Type B pancreatic cell (in vitro differentiated cells): ENCODE measurements around the gene RPAIN. TPM values are rescaled to one million over a fixed set of nuclear protein-coding genes. Genes with fewer than 3 reads are reported as not detected.
A peak's percentile ranks its signal among the peaks of the same experiment; 100 is the strongest.
"Not testable (repeated sequence)": the region's sequence is repeated elsewhere in the genome, so short reads cannot be mapped to it uniquely, and the experiment has no call there.

Experiments
- DNase-seq: peaks from one replicate; pipeline ENCODE4 v3.0.0; 2021; ENCODE audit warnings: mixed read lengths; ENCODE audit not compliant: unreplicated experiment; ENCODE audit errors: extremely low spot score
- H3K27ac Mint-ChIP-seq: 2 replicates; pipeline ENCODE4 v1.8.0; 2021; ENCODE audit warnings: mild to moderate bottlenecking, mixed read lengths
- H3K27me3 Mint-ChIP-seq: 2 replicates; pipeline ENCODE4 v1.8.0; 2021; ENCODE audit warnings: mixed read lengths
- H3K36me3 Mint-ChIP-seq: 2 replicates; pipeline ENCODE4 v1.8.0; 2021; ENCODE audit warnings: mixed read lengths
- H3K4me1 Mint-ChIP-seq: one replicate; pipeline ENCODE4 v1.8.0; 2021; ENCODE audit warnings: mixed read lengths; ENCODE audit not compliant: unreplicated experiment
- H3K4me3 Mint-ChIP-seq: 2 replicates; pipeline ENCODE4 v1.8.0; 2021; ENCODE audit warnings: mild to moderate bottlenecking, mixed read lengths
- H3K9me3 Mint-ChIP-seq: 2 replicates; pipeline ENCODE4 v1.8.0; 2021; ENCODE audit warnings: mixed read lengths
- CTCF ChIP-seq: fragments of 200-600 bp; sonication (generic); conservative IDR thresholded peaks from 2 replicates; pipeline ENCODE4 v1.5.0; 2021; ENCODE audit warnings: antibody characterized with exemption, mild to moderate bottlenecking
- total RNA-seq: library from RNA; stranded (reverse); gene quantifications from 2 replicates; pipeline ENCODE4 v1.2.1, GENCODE V29; 2021; ENCODE audit warnings: low replicate concordance

RPAIN gene
- total RNA-seq, 1 donor from 2014 or later: 70.8 TPM

GRCh38 chr17:5429191-5429887, 9.4 kb downstream of the RPAIN start:
- Mint-ChIP-seq H3K4me3 (no peak overlapping the region), H3K9me3 (no peaks in the 10 kb centered on the region), H3K4me1 (peaks cover 4% of the 10 kb centered on the region), H3K27me3 (no peaks in the 10 kb centered on the region), H3K27ac (peak overlapping the region; percentile 3), H3K36me3 (peaks cover 49% of the 10 kb centered on the region)
- no peak for TF ChIP-seq CTCF
- DNase-seq: no peak

GRCh38 chr17:5430413-5430999, 10.5 kb downstream of the RPAIN start:
- peaks cover 4% of the 10 kb centered on the region for H3K4me1 Mint-ChIP-seq
- H3K27me3 Mint-ChIP-seq: no peaks in the 10 kb centered on the region
- no peak overlapping the region for H3K4me3 Mint-ChIP-seq
- H3K9me3 Mint-ChIP-seq: no peaks in the 10 kb centered on the region
- no peak for DNase-seq
- no peak for TF ChIP-seq CTCF
- peaks cover 46% of the 10 kb centered on the region for H3K36me3 Mint-ChIP-seq
- peak overlapping the region; percentile 5 for H3K27ac Mint-ChIP-seq

- not testable (repeated sequence) for DNase-seq, H3K4me1 Mint-ChIP-seq, H3K9me3 Mint-ChIP-seq, H3K4me3 Mint-ChIP-seq, H3K27me3 Mint-ChIP-seq
- peak overlapping the region; percentile 66 for H3K27ac Mint-ChIP-seq
- H3K36me3 Mint-ChIP-seq: peaks cover 49% of the 10 kb centered on the region
Measured at GRCh38 chr17:5431234-5431633, 11.3 kb downstream of the RPAIN start.

DNA sequence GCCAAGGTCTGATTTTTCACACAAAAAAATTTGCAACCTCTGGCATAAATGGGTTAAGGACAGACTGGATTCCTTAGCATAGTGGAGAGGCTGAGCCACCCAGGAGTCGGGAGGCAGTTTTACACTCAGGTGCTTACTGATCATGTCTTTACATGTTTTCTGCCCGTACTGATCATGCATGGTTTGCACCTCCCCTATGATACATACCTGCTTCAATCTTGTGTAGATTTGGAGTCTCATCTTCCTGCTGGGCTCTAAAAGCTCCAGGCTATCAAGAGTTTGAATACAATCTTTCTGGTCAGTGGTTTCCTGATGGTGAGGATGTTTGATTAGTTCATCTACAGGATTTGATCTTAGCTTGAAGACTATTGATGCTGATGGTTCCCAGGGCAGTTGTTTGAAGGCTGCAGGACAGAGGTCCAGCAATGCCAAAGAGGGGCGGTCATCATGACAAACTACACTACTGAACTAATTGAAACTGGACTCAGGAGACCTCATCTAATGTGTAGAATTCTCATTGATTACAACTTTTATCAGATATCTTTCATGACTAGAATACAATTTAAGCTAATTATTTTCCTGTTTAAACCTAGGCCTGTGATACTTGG, 12.1 kb downstream of the RPAIN start:
- Mint-ChIP-seq H3K36me3 (peaks cover 50% of the 10 kb centered on the region), H3K4me3 (no peak overlapping the region), H3K27ac (peak overlapping the region; percentile 66), H3K27me3 (no peaks in the 10 kb centered on the region), H3K4me1 (peaks cover 10% of the 10 kb centered on the region), H3K9me3 (no peaks in the 10 kb centered on the region)
- DNase-seq: no peak
- no peak for TF ChIP-seq CTCF

- no peak for TF ChIP-seq CTCF
- no peak for DNase-seq
- Mint-ChIP-seq H3K9me3 (no peaks in the 10 kb centered on the region), H3K4me1 (peaks cover 23% of the 10 kb centered on the region), H3K36me3 (peaks cover 43% of the 10 kb centered on the region), H3K27me3 (no peaks in the 10 kb centered on the region), H3K27ac (peak overlapping the region; percentile 51), H3K4me3 (peak overlapping the region; percentile 25)
Measured at GRCh38 chr17:5434984-5435383, 15.0 kb downstream of the RPAIN start.

DNA sequence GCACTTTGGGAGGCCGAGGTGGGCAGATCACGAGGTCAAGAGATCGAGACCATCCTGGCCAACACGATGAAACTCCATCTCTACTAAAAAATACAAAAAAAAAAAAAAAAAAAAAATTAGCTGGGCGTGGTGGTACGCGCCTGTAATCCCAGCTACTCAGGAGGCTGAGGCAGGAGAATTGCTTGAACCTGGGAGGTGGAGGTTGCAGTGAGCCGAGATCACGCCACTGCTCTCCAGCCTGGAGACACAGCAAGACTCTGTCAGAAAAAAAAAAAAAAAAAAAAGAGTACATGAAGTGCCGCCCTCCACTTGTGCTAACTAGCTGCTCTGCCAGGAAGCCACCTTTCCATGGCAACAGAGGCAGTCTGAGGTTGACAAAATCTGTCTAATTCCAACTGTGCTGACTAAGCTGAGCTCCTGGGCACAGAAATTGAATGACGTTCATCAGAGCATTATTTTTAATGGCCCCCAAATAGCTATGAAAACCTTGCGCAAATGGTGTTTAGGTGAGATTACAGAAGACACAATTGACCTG, 15.9 kb downstream of the RPAIN start:
- not testable (repeated sequence) for DNase-seq, H3K27ac Mint-ChIP-seq, H3K9me3 Mint-ChIP-seq, H3K27me3 Mint-ChIP-seq
- Mint-ChIP-seq H3K4me1 (peaks cover 23% of the 10 kb centered on the region), H3K36me3 (peaks cover 39% of the 10 kb centered on the region), H3K4me3 (peak overlapping the region; percentile 60)
